Upper lobe of left lung (tissue), 6 donors: ENCODE results near the gene PRSS21. TPM values are rescaled to one million over a fixed set of nuclear protein-coding genes. Genes with fewer than 3 reads are reported as not detected.

Experiments used
- ATAC-seq, 2 donors: fragments of 200-7000 bp; cut with Tn5 transposase; one replicate each; pipeline ENCODE4 v1.9.1; 2022; ENCODE audit warnings: mild to moderate bottlenecking in 2 of 2, moderate library complexity in 2 of 2; ENCODE audit not compliant: low FRiP score in 2 of 2
- DNase-seq, 2 donors: peaks; one replicate each; pipeline ENCODE4 v3.0.0-alpha.2; 2019 to 2020
- H3K27ac ChIP-seq, 4 donors: fragments of 200-600 bp; sonication (generic); one replicate each; pipeline ENCODE4 v1.5.1; 2016 to 2019
- H3K27me3 ChIP-seq, 4 donors: fragments of 200-600 bp; sonication (generic); one replicate each; pipeline ENCODE4 v1.5.1; 2017 to 2019
- H3K36me3 ChIP-seq, 4 donors: fragments of 200-600 bp; sonication (generic); one replicate each; pipeline ENCODE4 v1.5.1; 2016 to 2019
- H3K4me1 ChIP-seq, 4 donors: fragments of 200-600 bp; sonication (generic); one replicate each; pipeline ENCODE4 v1.5.1; 2018 to 2019
- H3K4me3 ChIP-seq, 4 donors: fragments of 200-600 bp; sonication (generic); one replicate each; pipeline ENCODE4 v1.5.1; 2017 to 2019; ENCODE audit warnings: mild to moderate bottlenecking in 2 of 4, moderate library complexity in 1 of 4
- H3K9me3 ChIP-seq, 4 donors: fragments of 200-600 bp; sonication (generic); one replicate each; pipeline ENCODE4 v1.5.1; 2018 to 2019
- EP300 ChIP-seq, 4 donors: sonication (generic); formaldehyde crosslinking; IDR thresholded peaks; one replicate each; pipeline ENCODE4 v1.5.1; 2017; ENCODE audit warnings: antibody characterized with exemption in 4 of 4, control low read depth in 2 of 4
- POLR2A ChIP-seq, 4 donors: fragments of 450-650 bp; IDR thresholded peaks; one replicate each; pipeline ENCODE4 v1.5.1; 2016 to 2017; ENCODE audit warnings: antibody characterized with exemption in 4 of 4, mild to moderate bottlenecking in 2 of 4
- POLR2AphosphoS5 ChIP-seq, 2 donors: sonication (generic); formaldehyde crosslinking; IDR thresholded peaks; one replicate each; pipeline ENCODE4 v1.5.1; 2017; ENCODE audit warnings: antibody characterized with exemption in 2 of 2
- WGBS, 2 donors: methylation state at CpG; one replicate each; pipeline ENCODE4 v1.1.5; 2017 to 2018; 5-methylcytosine and 5-hydroxymethylcytosine counted together
- total RNA-seq, 6 donors: library from RNA; depleted of rRNA in 4 of 6; stranded (reverse); fragments of >200 nt in 4 of 6; gene quantifications; one replicate each; pipeline versions ENCODE4 v1.1.0 to v1.2.1, GENCODE V29; 2016 to 2021
- TF ChIP-seq, protein P1 (sequence below), 6 experiments: fragments of 450-650 bp in 4 of 6; fragments of 200-600 bp in 2 of 6; sonication (generic) in 2 of 6; IDR thresholded peaks; one replicate each; pipeline ENCODE4 v1.5.1; 2016 to 2019; ENCODE audit warnings: antibody characterized with exemption in 6 of 6
- donor health status: DM: no; HTN: no; CAD: no; lungs with moderate emphysema.
- donor health status: DM: no; HTN: yes; CAD: no; lungs with severe emphysema.

Gene PRSS21
- total RNA-seq, 6 donors from 2014 or later = 1.2 to 16.2 (median 14.5) TPM; not detected in 1

DNA sequence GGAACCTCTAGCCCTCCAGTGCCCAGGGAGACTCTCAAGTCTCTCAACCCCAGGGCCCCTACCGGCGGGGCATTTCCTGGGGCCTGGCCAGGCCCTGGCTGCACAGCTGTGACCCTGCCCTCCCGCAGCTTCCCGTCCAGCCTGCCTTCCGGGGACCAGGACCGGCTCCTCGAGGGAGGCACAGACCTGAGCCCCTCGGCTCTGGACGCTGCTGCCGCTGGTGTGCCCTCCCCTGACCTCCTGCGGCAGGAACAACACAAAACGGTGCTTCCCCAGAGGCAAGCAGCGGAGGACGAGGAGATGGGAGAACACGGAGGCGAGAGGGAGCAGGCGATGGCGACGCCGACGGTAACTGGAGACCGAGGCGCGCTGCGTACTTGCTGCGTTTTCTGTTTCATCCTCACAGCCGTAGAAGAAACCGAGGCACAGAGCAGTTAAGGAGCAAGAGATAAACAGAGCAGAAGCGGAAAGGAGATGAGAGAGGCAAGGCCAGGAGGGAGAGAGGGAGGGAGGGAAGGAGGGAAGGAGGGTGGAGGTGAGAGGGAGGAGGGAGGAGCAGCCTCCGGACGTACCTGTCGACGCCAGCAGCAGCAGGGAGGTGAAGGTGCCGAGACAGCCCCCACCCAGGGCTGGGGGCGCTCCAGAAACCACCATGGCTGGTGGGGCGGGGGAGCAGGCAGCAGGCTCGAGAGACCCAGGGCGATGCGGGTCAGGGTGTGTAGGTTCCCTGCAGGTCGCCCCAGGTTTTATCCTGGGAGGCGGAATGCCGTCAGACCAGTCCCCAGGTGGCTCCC is 40.6 kb downstream of the PRSS21 start, which contains the start of gene PRSS22:
Gene PRSS22, minus strand, starts transcription at position 720 of the 794 bp plus-strand sequence. Its CDS starts 66 bp downstream, at position 654.
- Histone ChIP-seq H3K27me3 (peaks cover 0 to 7% (median 2%) of the 10 kb centered on the region in 4 donors), H3K4me1 (peaks cover 0 to 20% (median 6%) of the 10 kb centered on the region in 4 donors), H3K4me3 (peak within 1 kb of the TSS in 3 of 4 donors; percentile 44 to 53 (median 48)), H3K27ac (peak within 1 kb of the TSS; percentile 80 to 85 (median 82)), H3K9me3 (peaks cover 0 to 19% (median 12%) of the 10 kb centered on the region in 4 donors), H3K36me3 (peaks cover 0 to 6% (median 0%) of the 10 kb centered on the region in 4 donors)
- 3 to 12% methylated on average over 27 to 40 of the region's 42 CpGs for WGBS, 2 donors
- ATAC-seq (peak; percentile 47 to 88), DNase-seq (peak; percentile 77 to 88)
- TF ChIP-seq POLR2A (IDR thresholded peaks at IDR 0.05) = peak in 3 of 4 donors; percentile 35 to 66 (median 46)
- peak in 1 of 2 donors; percentile 59 for TF ChIP-seq POLR2AphosphoS5 (IDR thresholded peaks at IDR 0.05)
- TF ChIP-seq EP300 (IDR thresholded peaks at IDR 0.05) = peak in 1 of 4 donors; percentile 7
- TF ChIP-seq, protein P1, sequence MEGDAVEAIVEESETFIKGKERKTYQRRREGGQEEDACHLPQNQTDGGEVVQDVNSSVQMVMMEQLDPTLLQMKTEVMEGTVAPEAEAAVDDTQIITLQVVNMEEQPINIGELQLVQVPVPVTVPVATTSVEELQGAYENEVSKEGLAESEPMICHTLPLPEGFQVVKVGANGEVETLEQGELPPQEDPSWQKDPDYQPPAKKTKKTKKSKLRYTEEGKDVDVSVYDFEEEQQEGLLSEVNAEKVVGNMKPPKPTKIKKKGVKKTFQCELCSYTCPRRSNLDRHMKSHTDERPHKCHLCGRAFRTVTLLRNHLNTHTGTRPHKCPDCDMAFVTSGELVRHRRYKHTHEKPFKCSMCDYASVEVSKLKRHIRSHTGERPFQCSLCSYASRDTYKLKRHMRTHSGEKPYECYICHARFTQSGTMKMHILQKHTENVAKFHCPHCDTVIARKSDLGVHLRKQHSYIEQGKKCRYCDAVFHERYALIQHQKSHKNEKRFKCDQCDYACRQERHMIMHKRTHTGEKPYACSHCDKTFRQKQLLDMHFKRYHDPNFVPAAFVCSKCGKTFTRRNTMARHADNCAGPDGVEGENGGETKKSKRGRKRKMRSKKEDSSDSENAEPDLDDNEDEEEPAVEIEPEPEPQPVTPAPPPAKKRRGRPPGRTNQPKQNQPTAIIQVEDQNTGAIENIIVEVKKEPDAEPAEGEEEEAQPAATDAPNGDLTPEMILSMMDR (IDR thresholded peaks at IDR 0.05) = no peak

DNA sequence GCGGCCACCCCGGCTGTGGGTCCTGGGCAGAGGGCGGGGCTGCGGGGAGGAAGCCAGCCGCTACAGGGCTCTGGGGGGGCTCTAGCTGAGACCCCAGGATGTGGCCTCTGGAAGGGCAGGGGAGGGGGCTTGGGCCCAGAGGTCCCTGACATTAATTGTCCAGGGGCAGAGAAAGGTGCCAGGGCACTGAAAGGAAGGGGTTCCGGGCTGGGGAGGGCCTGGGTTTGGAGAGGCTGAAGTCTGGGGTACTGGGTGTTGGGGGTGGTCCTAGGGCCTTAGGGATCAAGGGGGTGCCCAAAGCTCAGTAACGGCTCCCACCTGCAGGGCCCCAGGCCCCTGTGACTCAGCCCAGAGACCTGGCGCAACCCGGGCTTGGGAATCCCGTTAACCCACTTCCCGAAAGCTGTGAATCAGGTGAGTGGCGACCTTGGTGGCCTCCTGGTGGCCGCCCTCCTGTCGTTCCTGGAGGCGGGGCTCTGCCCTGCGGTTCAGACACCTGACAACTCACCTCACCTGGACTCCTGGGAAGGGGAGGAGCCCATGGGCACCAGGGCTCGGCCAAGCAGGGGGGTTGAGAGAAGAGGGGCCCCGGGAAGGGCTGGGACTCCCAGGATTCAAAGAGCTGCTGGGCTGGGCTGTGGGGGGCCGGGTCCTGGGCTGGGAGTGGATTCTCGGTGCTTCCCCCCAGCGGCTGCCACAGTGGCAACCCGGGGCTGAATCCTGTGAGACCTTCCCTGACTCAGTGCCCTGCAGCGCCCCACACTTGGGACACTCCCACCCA is 41.4 kb downstream of the PRSS21 start:
- H3K4me1 ChIP-seq = peaks cover 0 to 20% (median 6%) of the 10 kb centered on the region in 4 donors
- H3K27me3 ChIP-seq = peaks cover 0 to 7% (median 2%) of the 10 kb centered on the region in 4 donors
- WGBS, 2 donors = 15 to 20% methylated on average over 1 to 23 of the region's 23 CpGs
- ATAC-seq (peak; percentile 73 to 94), DNase-seq (peak; percentile 85 to 92)
- H3K36me3 ChIP-seq = peaks cover 0 to under 1% (median 0%) of the 10 kb centered on the region in 4 donors
- H3K9me3 ChIP-seq = peaks cover 0 to 19% (median 12%) of the 10 kb centered on the region in 4 donors
- TF ChIP-seq, protein P1 (IDR thresholded peaks at IDR 0.05) = peak in 4 of 6 experiments; percentile 20 to 51 (median 34)
- TF ChIP-seq EP300 (IDR thresholded peaks at IDR 0.05) (peak in 2 of 4 donors; percentile 21 to 75), POLR2AphosphoS5 (IDR thresholded peaks at IDR 0.05) (peak; percentile 11 to 34), POLR2A (IDR thresholded peaks at IDR 0.05) (no peak)
- peak overlapping the region in 3 of 4 donors; percentile 44 to 53 (median 48) for H3K4me3 ChIP-seq
- H3K27ac ChIP-seq = peak overlapping the region; percentile 80 to 85 (median 82)

DNA sequence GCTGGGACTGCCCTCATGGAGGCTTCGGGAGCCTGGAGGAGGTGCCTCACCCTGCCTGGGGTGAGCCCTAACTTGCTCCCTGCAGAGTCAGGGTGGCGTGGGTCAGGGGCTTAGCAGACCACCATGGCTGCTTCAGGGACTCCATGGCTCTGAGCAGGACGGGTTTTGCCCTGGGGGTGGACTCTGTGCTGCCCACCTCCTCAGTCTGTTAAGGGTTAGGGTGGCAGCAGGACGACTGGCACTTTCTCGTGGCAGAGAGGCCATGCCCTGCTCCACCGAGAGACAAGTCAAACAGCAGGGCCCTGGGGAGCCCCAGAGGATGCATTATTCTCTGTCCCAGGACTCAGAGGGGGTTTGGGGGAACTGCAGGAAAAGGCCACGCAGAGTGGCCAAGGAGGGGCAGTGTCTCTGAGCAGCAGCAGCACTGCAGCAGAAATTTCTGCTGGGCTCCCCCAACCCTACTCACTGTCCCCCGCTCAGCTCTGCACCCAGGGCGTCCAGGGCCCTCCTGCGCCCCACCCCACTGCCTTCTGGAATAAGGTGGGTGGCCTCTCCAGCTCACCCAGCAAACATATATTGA is 42.7 kb downstream of the PRSS21 start:
- no peak overlapping the region for H3K4me3 ChIP-seq
- no peaks in the 10 kb centered on the region for H3K36me3 ChIP-seq
- H3K9me3 ChIP-seq = peaks cover 0 to 9% (median 7%) of the 10 kb centered on the region in 4 donors
- ATAC-seq = no peak
- DNase-seq = no peak
- TF ChIP-seq POLR2A (IDR thresholded peaks at IDR 0.05) = no peak
- TF ChIP-seq, protein P1 (IDR thresholded peaks at IDR 0.05) = no peak
- no peak overlapping the region for H3K27ac ChIP-seq
- peaks cover 0 to 20% (median 6%) of the 10 kb centered on the region in 4 donors for H3K4me1 ChIP-seq
- peaks cover 0 to 7% (median 2%) of the 10 kb centered on the region in 4 donors for H3K27me3 ChIP-seq
- 79 to 83% methylated on average over 1 to 9 of the region's 10 CpGs for WGBS, 2 donors

DNA sequence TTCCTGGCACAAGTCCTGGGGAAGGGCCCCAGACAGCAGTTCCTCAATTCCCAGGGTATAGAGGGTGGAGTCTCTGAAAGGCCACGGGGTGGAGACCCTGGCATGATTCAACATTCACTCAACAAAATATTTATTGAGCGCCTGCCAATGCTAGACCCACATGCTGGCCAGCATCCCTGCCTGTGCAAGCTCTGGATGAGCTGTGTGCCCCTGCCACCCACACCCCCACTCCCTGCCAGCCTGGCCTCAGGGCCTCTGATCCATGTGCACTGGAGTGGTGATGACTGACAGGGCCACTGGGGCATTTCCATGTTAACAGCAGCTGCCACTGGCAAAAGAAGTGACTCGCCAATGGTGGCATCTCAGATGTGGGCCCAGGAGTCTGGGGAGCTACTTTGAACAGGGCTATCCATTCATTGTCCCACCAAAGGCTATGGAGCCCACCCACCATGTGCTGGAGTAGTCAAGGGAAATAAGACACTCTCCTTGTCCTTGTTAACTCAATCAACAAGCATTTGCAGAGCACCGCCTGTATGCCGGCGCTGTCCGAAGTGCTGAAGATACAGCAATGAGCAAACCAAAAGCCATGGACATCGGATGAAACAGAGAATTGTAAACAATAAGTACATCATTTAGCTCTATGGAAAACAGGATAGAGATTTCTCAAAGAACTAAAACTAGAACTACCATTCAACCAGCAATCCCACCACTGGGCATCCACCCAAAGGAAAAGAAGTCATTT is 44.0 kb downstream of the PRSS21 start:
- Histone ChIP-seq H3K27me3 (peaks cover 0 to 7% (median 2%) of the 10 kb centered on the region in 4 donors), H3K9me3 (peaks cover 0 to 9% (median 6%) of the 10 kb centered on the region in 4 donors), H3K36me3 (no peaks in the 10 kb centered on the region), H3K4me3 (no peak overlapping the region), H3K4me1 (peaks cover 0 to 20% (median 6%) of the 10 kb centered on the region in 4 donors), H3K27ac (no peak overlapping the region)
- no peak for ATAC-seq
- 67 to 78% methylated on average over 5 to 7 of the region's 8 CpGs for WGBS, 2 donors
- DNase-seq = no peak
- TF ChIP-seq EP300 (IDR thresholded peaks at IDR 0.05) (no peak), POLR2AphosphoS5 (IDR thresholded peaks at IDR 0.05) (no peak), POLR2A (IDR thresholded peaks at IDR 0.05) (no peak)
- TF ChIP-seq, protein P1 (IDR thresholded peaks at IDR 0.05) = no peak
